BLaER1 (cell line): Measurements from ENCODE around the gene CDK14.
"Not testable (repeated sequence)": the region's sequence is repeated elsewhere in the genome, so short reads cannot be mapped to it uniquely, and the experiment has no call there.

Source experiments
- H3K27ac ChIP-seq: shearing (Covaris generic); formaldehyde crosslinking; 2 replicates; pipeline ENCODE4 v1.8.1; 2022
- H3K27me3 ChIP-seq: shearing (Covaris generic); formaldehyde crosslinking; 2 replicates; pipeline ENCODE4 v1.8.1; 2022
- H3K36me3 ChIP-seq: shearing (Covaris generic); formaldehyde crosslinking; 2 replicates; pipeline ENCODE4 v1.8.1; 2022
- H3K4me1 ChIP-seq: shearing (Covaris generic); formaldehyde crosslinking; 2 replicates; pipeline ENCODE4 v1.8.1; 2022
- H3K4me2 ChIP-seq: shearing (Covaris generic); formaldehyde crosslinking; 2 replicates; pipeline ENCODE4 v1.8.1; 2022
- H3K4me3 ChIP-seq: shearing (Covaris generic); formaldehyde crosslinking; 2 replicates; pipeline ENCODE4 v1.8.1; 2022
- H3K9ac ChIP-seq: shearing (Covaris generic); formaldehyde crosslinking; 2 replicates; pipeline ENCODE4 v1.8.1; 2022
- H3K9me3 ChIP-seq: shearing (Covaris generic); formaldehyde crosslinking; 2 replicates; pipeline ENCODE4 v1.8.1; 2022
- H4K20me1 ChIP-seq: shearing (Covaris generic); formaldehyde crosslinking; 2 replicates; pipeline ENCODE4 v1.8.1; 2022
- Cebpa-rat ChIP-seq: shearing (Covaris generic); IDR thresholded peaks from 2 replicates; pipeline ENCODE4 v1.8.1; 2022

The CDK14 gene

DNA sequence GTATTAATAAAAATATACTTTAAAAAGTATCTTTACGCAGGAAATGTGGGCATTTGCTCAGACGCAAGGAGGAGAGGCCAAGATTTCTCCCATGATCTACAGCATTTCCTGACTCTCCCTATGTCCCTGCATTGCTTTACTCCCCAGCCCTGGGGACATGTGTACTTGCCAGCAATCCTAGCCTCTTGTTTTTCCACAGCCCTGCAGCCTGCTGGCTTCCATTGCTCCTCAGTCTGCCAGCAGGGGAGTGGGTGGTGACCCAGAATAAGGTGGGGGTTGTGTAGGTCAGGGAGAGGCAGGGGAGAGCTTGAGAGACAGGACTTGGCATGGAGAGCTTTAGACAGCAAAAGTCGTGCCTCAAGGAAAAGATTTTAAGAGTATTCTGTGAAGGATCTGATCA is 307.7 kb downstream of the CDK14 start:
- H3K9ac ChIP-seq, result no peak overlapping the region
- no peak for TF ChIP-seq Cebpa-rat

DNA sequence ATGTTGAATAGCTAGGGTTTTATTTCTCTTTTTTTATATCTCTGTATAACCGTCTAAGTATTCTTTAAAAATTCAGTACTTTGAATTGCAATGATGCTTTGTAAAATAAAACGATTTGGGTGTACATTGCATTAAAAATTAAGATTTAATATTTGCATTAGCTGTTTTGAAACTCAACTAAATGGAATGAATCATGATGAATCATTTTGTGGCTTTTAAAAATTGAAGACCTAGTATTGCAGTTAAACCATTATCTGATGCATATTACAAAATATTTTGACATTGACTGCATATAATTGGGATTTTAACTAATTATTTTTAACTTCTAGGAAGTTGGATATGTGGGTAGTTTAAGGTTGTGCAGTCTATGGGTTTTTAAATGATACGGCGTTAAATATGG is 314.0 kb downstream of the CDK14 start:
- no peak overlapping the region for H3K27ac ChIP-seq
- H4K20me1 ChIP-seq, result no peaks in the 10 kb centered on the region
- no peak for TF ChIP-seq Cebpa-rat

More for the DNA sequence above, 307.7 kb downstream of the CDK14 start:
- no peaks in the 10 kb centered on the region for H4K20me1 ChIP-seq
- H3K27ac ChIP-seq, result no peak overlapping the region
- H3K4me1 ChIP-seq, result no peaks in the 10 kb centered on the region
- no peak overlapping the region for H3K4me2 ChIP-seq
- no peak overlapping the region for H3K4me3 ChIP-seq
- peaks cover 16% of the 10 kb centered on the region for H3K36me3 ChIP-seq
- no peaks in the 10 kb centered on the region for H3K9me3 ChIP-seq
- no peaks in the 10 kb centered on the region for H3K27me3 ChIP-seq

DNA sequence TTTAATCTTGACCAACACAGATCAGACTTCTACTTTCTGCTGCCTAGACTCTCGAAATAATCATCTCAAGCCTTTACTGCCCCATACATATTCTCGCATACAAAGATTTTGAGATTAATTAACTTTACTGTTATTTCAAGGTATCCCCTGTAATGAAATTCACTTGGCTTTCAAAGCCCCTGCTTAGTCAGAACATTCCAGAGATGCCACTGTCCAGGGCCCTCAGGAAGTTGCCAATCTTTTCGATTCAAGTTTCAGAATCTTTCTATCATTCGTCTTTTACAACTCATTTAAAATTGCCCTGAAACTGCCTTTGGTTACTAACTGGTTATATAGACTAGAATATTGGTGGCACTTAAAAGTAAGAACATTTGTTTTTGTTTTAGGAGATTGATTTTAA is 320.2 kb downstream of the CDK14 start:
- no peak for TF ChIP-seq Cebpa-rat
- Histone ChIP-seq H3K9me3 (no peaks in the 10 kb centered on the region), H3K36me3 (peaks cover 6% of the 10 kb centered on the region; the same call in 1 of the 2 replicates), H3K4me3 (no peak overlapping the region), H3K4me2 (no peak overlapping the region), H3K4me1 (peaks cover 6% of the 10 kb centered on the region; the same call in 1 of the 2 replicates), H3K9ac (no peak overlapping the region), H4K20me1 (no peaks in the 10 kb centered on the region), H3K27me3 (no peaks in the 10 kb centered on the region), H3K27ac (no peak overlapping the region)

More for the DNA sequence above, 314.0 kb downstream of the CDK14 start:
- Histone ChIP-seq H3K9me3 (no peaks in the 10 kb centered on the region), H3K4me1 (no peaks in the 10 kb centered on the region), H3K4me3 (no peak overlapping the region), H3K9ac (no peak overlapping the region), H3K27me3 (no peaks in the 10 kb centered on the region), H3K36me3 (peaks cover 7% of the 10 kb centered on the region; the same call in 1 of the 2 replicates), H3K4me2 (no peak overlapping the region)

DNA sequence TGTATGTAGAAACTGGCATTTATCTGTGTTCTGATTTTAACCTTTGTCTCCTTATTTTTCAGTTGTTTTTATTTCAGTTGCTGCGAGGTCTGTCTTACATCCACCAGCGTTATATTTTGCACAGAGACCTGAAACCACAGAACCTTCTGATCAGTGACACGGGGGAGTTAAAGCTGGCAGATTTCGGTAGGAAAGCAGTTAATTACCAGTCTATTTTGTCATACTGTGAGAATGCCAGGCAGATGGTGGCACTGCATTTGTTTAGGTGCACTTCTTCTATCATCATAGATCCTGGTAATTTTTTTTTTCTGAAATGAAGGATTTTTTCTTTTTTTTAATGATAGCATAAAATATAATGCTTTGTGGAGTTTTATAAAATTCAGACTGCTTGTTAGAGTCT is 321.4 kb downstream of the CDK14 start:
- Histone ChIP-seq H3K9ac (no peak overlapping the region), H3K4me1 (peaks cover 6% of the 10 kb centered on the region; the same call in 1 of the 2 replicates), H3K27me3 (no peaks in the 10 kb centered on the region), H3K4me2 (no peak overlapping the region), H3K27ac (no peak overlapping the region), H4K20me1 (no peaks in the 10 kb centered on the region), H3K9me3 (no peaks in the 10 kb centered on the region), H3K36me3 (peaks cover 6% of the 10 kb centered on the region; the same call in 1 of the 2 replicates), H3K4me3 (no peak overlapping the region)
- no peak for TF ChIP-seq Cebpa-rat

DNA sequence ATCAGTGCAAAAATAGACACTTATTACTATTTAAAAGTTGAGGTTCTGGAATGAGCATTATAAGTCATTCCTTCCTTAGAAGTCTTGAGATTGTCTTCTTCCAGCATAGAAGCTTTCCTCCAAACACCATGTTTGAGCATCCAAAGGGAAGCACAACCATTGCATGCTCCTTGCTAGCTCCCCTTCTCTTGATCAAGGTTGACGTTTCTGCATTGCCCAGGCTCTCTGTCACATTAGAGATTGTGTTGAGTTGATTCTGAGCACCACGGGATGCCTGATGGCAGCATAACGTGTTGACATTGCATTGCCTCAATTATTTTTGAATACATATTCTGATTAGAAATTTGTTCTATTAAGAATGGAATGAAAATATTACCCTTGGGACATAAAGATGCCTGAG is 322.2 kb downstream of the CDK14 start:
- no peaks in the 10 kb centered on the region for H3K27me3 ChIP-seq
- H3K4me3 ChIP-seq, result no peak overlapping the region
- H3K4me2 ChIP-seq, result no peak overlapping the region
- H3K4me1 ChIP-seq, result peaks cover 6% of the 10 kb centered on the region; the same call in 1 of the 2 replicates
- peaks cover 6% of the 10 kb centered on the region; the same call in 1 of the 2 replicates for H3K36me3 ChIP-seq
- no peak overlapping the region for H3K27ac ChIP-seq
- TF ChIP-seq Cebpa-rat, result no peak
- no peak overlapping the region for H3K9ac ChIP-seq
- H3K9me3 ChIP-seq, result no peaks in the 10 kb centered on the region
- no peaks in the 10 kb centered on the region for H4K20me1 ChIP-seq

DNA sequence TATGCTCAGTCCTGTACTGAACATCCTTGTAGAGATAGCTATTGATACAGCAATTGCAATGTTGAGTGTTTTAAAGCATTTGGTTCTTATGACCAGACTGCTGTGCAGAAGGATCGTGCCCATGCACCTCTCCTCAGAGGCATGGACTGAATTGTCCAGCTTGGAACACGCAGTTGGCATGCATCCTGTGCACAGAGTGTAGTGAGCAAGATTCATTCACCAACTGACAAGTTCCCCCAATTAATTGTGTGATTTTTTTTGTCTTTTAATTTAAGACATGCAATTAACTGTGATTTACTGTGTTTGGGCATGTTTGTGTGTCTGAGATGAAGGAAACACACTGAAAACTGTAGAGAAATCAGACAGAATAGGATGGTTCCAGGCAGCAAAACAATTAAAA is 323.7 kb downstream of the CDK14 start:
- Histone ChIP-seq H3K9ac (no peak overlapping the region), H3K27me3 (no peaks in the 10 kb centered on the region), H3K4me3 (no peak overlapping the region), H3K4me1 (peaks cover 6% of the 10 kb centered on the region; the same call in 1 of the 2 replicates), H3K9me3 (no peaks in the 10 kb centered on the region), H3K27ac (no peak overlapping the region), H3K36me3 (peaks cover 6% of the 10 kb centered on the region; the same call in 1 of the 2 replicates), H3K4me2 (no peak overlapping the region), H4K20me1 (no peaks in the 10 kb centered on the region)
- no peak for TF ChIP-seq Cebpa-rat

DNA sequence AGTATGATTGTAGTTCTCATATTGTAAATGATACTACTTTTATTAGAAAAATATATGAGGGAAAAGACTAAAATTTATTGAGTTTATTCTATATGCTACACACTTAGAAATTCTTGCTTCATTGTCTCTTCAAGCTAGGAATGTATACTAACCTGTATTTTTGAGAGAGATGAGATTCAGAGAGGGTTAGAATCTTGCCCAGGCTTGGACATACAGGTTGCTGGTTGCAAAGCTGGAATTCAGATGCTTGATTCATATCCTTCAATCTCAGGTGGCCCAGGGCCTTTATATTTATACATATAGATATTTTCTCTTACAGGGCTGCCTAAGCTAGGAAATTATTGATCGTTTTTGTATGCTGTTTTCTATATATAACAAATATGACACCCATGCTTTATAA is 324.2 kb downstream of the CDK14 start:
- Histone ChIP-seq H3K9ac (no peak overlapping the region), H3K36me3 (peaks cover 6% of the 10 kb centered on the region; the same call in 1 of the 2 replicates), H3K4me1 (peaks cover 6% of the 10 kb centered on the region; the same call in 1 of the 2 replicates), H3K9me3 (no peaks in the 10 kb centered on the region), H3K27me3 (no peaks in the 10 kb centered on the region), H4K20me1 (no peaks in the 10 kb centered on the region), H3K4me2 (no peak overlapping the region), H3K27ac (no peak overlapping the region), H3K4me3 (no peak overlapping the region)
- TF ChIP-seq Cebpa-rat, result no peak

DNA sequence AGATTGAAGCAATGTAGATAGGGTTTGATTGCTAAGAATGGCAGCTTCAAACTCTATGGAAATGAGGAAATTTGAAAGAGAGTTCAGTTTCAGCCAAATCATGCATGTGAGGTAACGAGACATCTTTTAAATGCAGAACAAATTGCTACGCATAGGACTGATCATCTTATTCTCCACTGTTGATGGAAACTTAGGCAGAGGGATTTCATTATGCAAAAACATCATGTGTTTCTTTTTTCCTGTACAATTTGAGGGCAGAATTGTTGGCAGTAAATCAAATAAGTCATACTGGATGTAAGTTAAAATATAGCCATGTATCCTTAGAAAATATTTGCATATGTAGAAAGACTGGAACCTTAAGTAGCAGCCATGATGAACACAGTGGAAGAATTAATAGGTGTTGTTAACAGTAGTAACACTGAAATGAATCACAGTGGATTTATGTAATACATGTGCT is 327.4 kb downstream of the CDK14 start:
- Histone ChIP-seq H3K36me3 (peaks cover 6% of the 10 kb centered on the region), H3K4me3 (no peak overlapping the region), H3K27me3 (no peaks in the 10 kb centered on the region), H3K9ac (no peak overlapping the region), H3K9me3 (no peaks in the 10 kb centered on the region), H3K4me2 (no peak overlapping the region), H3K4me1 (no peaks in the 10 kb centered on the region), H4K20me1 (no peaks in the 10 kb centered on the region), H3K27ac (no peak overlapping the region)
- TF ChIP-seq Cebpa-rat, result no peak

DNA sequence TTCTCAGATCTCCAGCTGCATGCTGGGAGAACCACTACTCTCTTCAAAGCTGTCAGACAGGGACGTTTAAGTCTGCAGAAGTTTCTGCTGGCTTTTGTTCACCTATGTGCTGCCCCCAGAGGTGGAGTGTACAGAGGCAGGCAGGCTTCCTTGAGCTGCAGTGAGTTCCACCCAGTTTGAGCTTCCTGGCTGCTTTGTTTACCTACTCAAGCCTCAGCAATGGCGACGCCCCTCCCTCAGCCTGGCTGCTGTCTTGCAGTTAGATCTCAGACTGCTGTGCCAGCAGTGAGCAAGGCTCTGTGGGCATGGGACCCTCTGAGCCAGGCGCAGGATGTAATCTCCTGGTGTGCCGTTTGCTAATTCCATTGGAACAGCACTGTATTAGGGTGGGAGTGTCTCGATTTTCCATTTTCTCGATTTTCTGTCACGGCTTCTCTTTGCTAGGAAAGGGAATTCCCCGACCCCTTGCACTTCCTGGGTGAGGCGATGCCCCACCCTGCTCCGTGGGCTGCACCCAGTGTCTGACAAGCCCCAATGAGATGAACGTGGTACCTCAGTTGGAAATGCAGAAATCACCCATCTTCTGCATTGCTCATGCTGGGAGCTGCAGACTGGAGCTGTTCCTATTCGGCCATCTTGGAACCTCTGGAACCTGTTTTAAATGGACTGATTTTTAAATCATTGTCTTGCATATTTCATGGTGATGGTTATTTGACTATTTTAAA is 332.7 kb downstream of the CDK14 start:
- not testable (repeated sequence) for H3K27me3 ChIP-seq, H3K4me3 ChIP-seq, H3K9me3 ChIP-seq, H4K20me1 ChIP-seq, H3K4me1 ChIP-seq, H3K9ac ChIP-seq, H3K4me2 ChIP-seq, H3K27ac ChIP-seq
- H3K36me3 ChIP-seq, result peaks cover 13% of the 10 kb centered on the region

DNA sequence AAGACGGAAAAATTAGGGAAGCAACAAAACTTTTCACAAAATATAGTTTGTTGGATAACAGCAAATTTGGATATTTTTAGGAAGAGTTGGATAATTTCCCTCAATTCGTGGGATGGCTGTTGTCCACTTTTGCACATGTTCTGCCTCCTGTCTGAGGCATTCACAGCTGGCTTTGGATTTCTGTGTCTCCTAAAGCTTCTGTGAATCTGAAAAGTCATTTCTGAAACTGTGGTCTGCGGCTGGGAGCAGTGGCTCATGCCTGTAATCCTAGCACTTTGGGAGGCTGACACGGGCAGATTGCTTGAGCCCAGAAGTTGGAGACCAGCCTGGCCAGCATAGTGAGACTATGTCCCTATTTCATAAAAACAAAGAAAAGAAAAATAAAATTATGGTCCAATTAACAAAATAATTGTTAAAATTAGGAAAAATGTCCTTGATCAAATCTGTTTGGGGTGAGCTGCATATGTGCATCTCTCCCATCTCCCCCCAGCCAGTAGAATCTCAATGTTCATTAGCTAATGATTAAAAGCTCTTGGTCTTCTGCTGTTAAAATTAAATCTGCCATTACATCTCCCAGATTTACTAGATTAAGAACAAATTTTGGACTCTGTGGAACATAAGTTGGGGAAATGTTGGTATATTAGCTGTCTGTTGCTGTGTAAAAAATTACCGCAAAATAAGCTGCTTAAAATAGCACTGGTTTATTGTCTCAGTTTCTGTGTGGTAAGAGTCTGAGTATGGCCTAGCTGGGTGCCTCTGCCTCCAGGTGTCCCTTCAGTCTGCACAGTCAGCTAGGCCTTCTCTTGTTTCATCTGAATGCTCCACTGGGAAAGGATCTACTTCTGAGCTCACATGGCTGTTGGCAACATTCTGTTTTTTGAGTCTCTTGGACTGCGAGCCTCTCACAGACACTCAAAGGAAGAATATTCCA is 336.1 kb downstream of the CDK14 start:
- Histone ChIP-seq H4K20me1 (no peaks in the 10 kb centered on the region), H3K27ac (no peak overlapping the region), H3K4me3 (no peak overlapping the region), H3K4me2 (no peak overlapping the region), H3K9me3 (no peaks in the 10 kb centered on the region), H3K4me1 (no peaks in the 10 kb centered on the region), H3K36me3 (peaks cover 14% of the 10 kb centered on the region; the same call in 1 of the 2 replicates), H3K27me3 (no peaks in the 10 kb centered on the region), H3K9ac (no peak overlapping the region)
- no peak for TF ChIP-seq Cebpa-rat
